GM12891 (cell line): ENCODE data around the gene EXOSC7.

ENCODE experiments used
- POU2F2 ChIP-seq: IDR thresholded peaks from 2 replicates; pipeline ENCODE4 v1.6.1; 2011; ENCODE audit warnings: low read depth, mild to moderate bottlenecking, control low read depth, low read length, moderate library complexity
- TAF1 ChIP-seq: IDR thresholded peaks from 2 replicates; pipeline ENCODE4 v1.6.1; 2011; ENCODE audit warnings: low read depth, low read length, control low read depth

DNA sequence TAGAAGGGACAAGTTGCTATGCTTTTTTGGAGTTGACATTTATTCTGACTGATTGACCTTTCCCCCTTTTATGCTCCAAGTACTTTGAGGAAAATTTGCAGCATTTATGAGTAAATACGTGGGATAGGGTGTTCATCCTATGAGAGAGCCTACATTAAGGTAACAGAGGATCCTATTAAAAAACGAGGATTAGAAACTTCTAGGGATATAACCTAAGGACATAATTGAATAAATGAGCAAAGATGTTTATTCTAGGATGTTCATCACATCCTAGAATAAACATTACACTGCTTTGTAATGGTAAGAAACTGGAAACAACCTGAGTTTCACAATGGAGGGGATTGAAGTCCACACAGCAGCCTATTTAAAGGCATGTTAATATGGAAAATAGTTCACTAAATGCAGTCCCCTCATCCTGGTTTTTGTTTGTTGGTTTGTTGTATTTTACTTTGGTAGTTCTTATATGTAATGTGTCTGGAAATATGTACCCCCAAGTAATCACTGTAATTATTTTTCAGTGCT lies 26.2 kb downstream of the EXOSC7 start:
- TF ChIP-seq TAF1: no peak
- TF ChIP-seq POU2F2: no peak
